Measurements from ENCODE around the gene ANKFY1. TPM values are rescaled to one million over a fixed set of nuclear protein-coding genes. Genes with fewer than 3 reads are reported as not detected.

The ANKFY1 gene
- polyA plus RNA-seq, 3 donors, result 13.5 to 46.1 (median 21.7) TPM

DNA sequence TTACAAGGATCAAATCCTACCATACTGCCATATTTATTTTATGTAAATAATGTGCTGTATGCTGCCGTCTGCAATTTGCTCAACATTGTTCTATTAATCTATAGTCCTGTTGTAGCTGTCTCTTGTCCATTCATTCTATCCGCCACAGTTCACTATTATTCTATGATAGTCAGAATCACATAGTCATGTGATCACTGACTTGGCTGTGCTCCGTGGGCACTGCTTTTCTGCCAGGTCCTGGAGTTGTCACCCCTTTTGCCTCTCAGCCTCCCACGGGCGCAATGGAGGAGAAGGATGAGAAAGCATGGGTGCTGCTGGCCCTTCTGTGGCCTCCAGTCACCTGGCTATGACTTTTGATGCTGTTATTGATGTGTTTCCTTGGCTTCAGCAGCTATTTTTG is 37.3 kb upstream of the ANKFY1 start:
- Histone ChIP-seq H3K4me2 (replicated peaks; ENCODE audit: extremely low read depth, low read length, poor library complexity, severe bottlenecking) (no peak overlapping the region), H3K79me2 (ENCODE audit: insufficient read depth, low read length) (peaks cover 5% of the 10 kb centered on the region), H3K9ac (ENCODE audit: insufficient read depth, low read length, poor library complexity, severe bottlenecking) (no peak overlapping the region), H4K20me1 (ENCODE audit: insufficient read depth, low read length) (peaks cover 70% of the 10 kb centered on the region), H3K9me3 (replicated peaks in 1 of 2; ENCODE audit: control insufficient read depth in 1 of 2, insufficient read depth in 1 of 2, low read length in 2 of 2) (no peaks in the 10 kb centered on the region), H3K27ac (ENCODE audit: low read depth in 1 of 2, low read length in 2 of 2) (no peak overlapping the region), H3K27me3 (ENCODE audit: control insufficient read depth in 2 of 2, insufficient read depth in 2 of 2, low read length in 2 of 2) (no peaks in the 10 kb centered on the region), H3K4me3 (replicated peaks in 1 of 3; ENCODE audit: low read depth in 2 of 3, low read length in 3 of 3) (no peak overlapping the region), H3K4me1 (ENCODE audit: control insufficient read depth in 1 of 2, insufficient read depth in 2 of 2, low read length in 2 of 2) (no peaks in the 10 kb centered on the region), H3K36me3 (replicated peaks in 1 of 2; ENCODE audit: control insufficient read depth in 1 of 2, insufficient read depth in 2 of 2, low read length in 2 of 2) (peaks cover 22 to 53% of the 10 kb centered on the region in 2 donors), H2AFZ (ENCODE audit: insufficient read depth, low read depth, low read length, poor library complexity, severe bottlenecking) (no peak overlapping the region)
- peaks cover 44 to 48% of the 10 kb centered on the region in 2 donors for H3K36me3 Mint-ChIP-seq
- no peaks in the 10 kb centered on the region for H3K27me3 Mint-ChIP-seq (ENCODE audit: low read depth in 3 of 3)
- 86% methylated on average over 1 of the region's 5 CpGs for WGBS (ENCODE audit: insufficient coverage)
- no peak for TF ChIP-seq CTCF (IDR thresholded peaks at IDR 0.05)
- no peak overlapping the region for H3K4me3 Mint-ChIP-seq
- intact Hi-C loops (cut with micrococcal nuclease), result no loop called here
- H3K9me3 Mint-ChIP-seq, result no peaks in the 10 kb centered on the region
- no peaks in the 10 kb centered on the region for H3K4me1 Mint-ChIP-seq
- no peak for DNase-seq
- no peak overlapping the region for H3K27ac Mint-ChIP-seq

- H3K4me2 ChIP-seq (replicated peaks; ENCODE audit: extremely low read depth, low read length, poor library complexity, severe bottlenecking), result no peak overlapping the region
- no peak overlapping the region for H3K27ac ChIP-seq (ENCODE audit: low read depth in 1 of 2, low read length in 2 of 2)
- intact Hi-C loops (cut with micrococcal nuclease), result loop anchor here in 1 of 2 donors (10.0 kb wide), 1 partner anchor 73 kb away; no protein-coding TSS in a partner anchor
- H2AFZ ChIP-seq (ENCODE audit: insufficient read depth, low read depth, low read length, poor library complexity, severe bottlenecking), result no peak overlapping the region
- H3K4me3 Mint-ChIP-seq, result no peak overlapping the region
- no peak for TF ChIP-seq CTCF (IDR thresholded peaks at IDR 0.05)
- H3K4me1 ChIP-seq (ENCODE audit: control insufficient read depth in 1 of 2, insufficient read depth in 2 of 2, low read length in 2 of 2), result no peaks in the 10 kb centered on the region
- no peaks in the 10 kb centered on the region for H3K27me3 Mint-ChIP-seq (ENCODE audit: low read depth in 3 of 3)
- no peaks in the 10 kb centered on the region for H3K9me3 Mint-ChIP-seq
- no peak for DNase-seq
- H3K79me2 ChIP-seq (ENCODE audit: insufficient read depth, low read length), result no peaks in the 10 kb centered on the region
- H3K9ac ChIP-seq (ENCODE audit: insufficient read depth, low read length, poor library complexity, severe bottlenecking), result no peak overlapping the region
- H3K27ac Mint-ChIP-seq, result no peak overlapping the region
- no peaks in the 10 kb centered on the region for H3K27me3 ChIP-seq (ENCODE audit: control insufficient read depth in 2 of 2, insufficient read depth in 2 of 2, low read length in 2 of 2)
- peaks cover 13 to 54% of the 10 kb centered on the region in 2 donors for H3K36me3 ChIP-seq (replicated peaks in 1 of 2; ENCODE audit: control insufficient read depth in 1 of 2, insufficient read depth in 2 of 2, low read length in 2 of 2)
- no peaks in the 10 kb centered on the region for H3K9me3 ChIP-seq (replicated peaks in 1 of 2; ENCODE audit: control insufficient read depth in 1 of 2, insufficient read depth in 1 of 2, low read length in 2 of 2)
- peaks cover 55% of the 10 kb centered on the region for H4K20me1 ChIP-seq (ENCODE audit: insufficient read depth, low read length)
- H3K4me1 Mint-ChIP-seq, result peaks cover 2% of the 10 kb centered on the region
- H3K36me3 Mint-ChIP-seq, result peaks cover 47 to 54% of the 10 kb centered on the region in 2 donors
- WGBS (ENCODE audit: insufficient coverage), result no CpG with 5 or more reads among the region's 3 CpGs
- H3K4me3 ChIP-seq (replicated peaks in 1 of 3; ENCODE audit: low read depth in 2 of 3, low read length in 3 of 3), result no peak overlapping the region
Measured at GRCh38 chr17:4297351-4297750, 33.6 kb upstream of the ANKFY1 start.
